ENCODE measurements around the gene CRYBA4.

Gene CRYBA4

GRCh38 chr22:26660961-26661578, 39.3 kb downstream of the CRYBA4 start:
- DNase-seq (ENCODE audit: low read depth): no peak

GRCh38 chr22:26662160-26662559, 40.4 kb downstream of the CRYBA4 start:
- no peak for DNase-seq (ENCODE audit: low read depth)

- DNase-seq (ENCODE audit: low read depth): no peak
Measured at GRCh38 chr22:26663374-26663923, 41.7 kb downstream of the CRYBA4 start.

- peak; percentile 81 for DNase-seq (ENCODE audit: low read depth)
Measured at GRCh38 chr22:26665813-26666231, 44.1 kb downstream of the CRYBA4 start.

GRCh38 chr22:26667140-26667539, 45.4 kb downstream of the CRYBA4 start:
- DNase-seq (ENCODE audit: low read depth): no peak

GRCh38 chr22:26669060-26669481, 47.3 kb downstream of the CRYBA4 start:
- peak; percentile 76 for DNase-seq (ENCODE audit: low read depth)

GRCh38 chr22:26670459-26670858, 48.7 kb downstream of the CRYBA4 start:
- DNase-seq (ENCODE audit: low read depth): no peak

- no peak for DNase-seq (ENCODE audit: low read depth)
Measured at GRCh38 chr22:26671317-26672059, 49.7 kb downstream of the CRYBA4 start.

- DNase-seq (ENCODE audit: low read depth): no peak
Measured at GRCh38 chr22:26672060-26672471, 50.3 kb downstream of the CRYBA4 start.

- DNase-seq (ENCODE audit: low read depth): peak; percentile 97
Measured at GRCh38 chr22:26672590-26673468, 51.1 kb downstream of the CRYBA4 start.

- peak; percentile 39 for DNase-seq (ENCODE audit: low read depth)
Measured at GRCh38 chr22:26673486-26673885, 51.7 kb downstream of the CRYBA4 start.

GRCh38 chr22:26674211-26675190, 52.7 kb downstream of the CRYBA4 start:
- no peak for DNase-seq (ENCODE audit: low read depth)

- DNase-seq (ENCODE audit: low read depth): no peak
Measured at GRCh38 chr22:26675687-26676268, 54.0 kb downstream of the CRYBA4 start.

GRCh38 chr22:26677217-26677616, 55.5 kb downstream of the CRYBA4 start:
- DNase-seq (ENCODE audit: low read depth): no peak

GRCh38 chr22:26679003-26679629, 57.4 kb downstream of the CRYBA4 start:
- peak; percentile 83 for DNase-seq (ENCODE audit: low read depth)
